HG02870 (cell line): ENCODE measurements around the gene COMT.

Experiments used
- ATAC-seq: cut with Tn5 transposase; IDR thresholded peaks from one replicate; pipeline ENCODE4 v1.9.1; 2021; ENCODE audit warnings: mild to moderate bottlenecking, moderate library complexity; ENCODE audit not compliant: unreplicated experiment

Gene COMT

DNA sequence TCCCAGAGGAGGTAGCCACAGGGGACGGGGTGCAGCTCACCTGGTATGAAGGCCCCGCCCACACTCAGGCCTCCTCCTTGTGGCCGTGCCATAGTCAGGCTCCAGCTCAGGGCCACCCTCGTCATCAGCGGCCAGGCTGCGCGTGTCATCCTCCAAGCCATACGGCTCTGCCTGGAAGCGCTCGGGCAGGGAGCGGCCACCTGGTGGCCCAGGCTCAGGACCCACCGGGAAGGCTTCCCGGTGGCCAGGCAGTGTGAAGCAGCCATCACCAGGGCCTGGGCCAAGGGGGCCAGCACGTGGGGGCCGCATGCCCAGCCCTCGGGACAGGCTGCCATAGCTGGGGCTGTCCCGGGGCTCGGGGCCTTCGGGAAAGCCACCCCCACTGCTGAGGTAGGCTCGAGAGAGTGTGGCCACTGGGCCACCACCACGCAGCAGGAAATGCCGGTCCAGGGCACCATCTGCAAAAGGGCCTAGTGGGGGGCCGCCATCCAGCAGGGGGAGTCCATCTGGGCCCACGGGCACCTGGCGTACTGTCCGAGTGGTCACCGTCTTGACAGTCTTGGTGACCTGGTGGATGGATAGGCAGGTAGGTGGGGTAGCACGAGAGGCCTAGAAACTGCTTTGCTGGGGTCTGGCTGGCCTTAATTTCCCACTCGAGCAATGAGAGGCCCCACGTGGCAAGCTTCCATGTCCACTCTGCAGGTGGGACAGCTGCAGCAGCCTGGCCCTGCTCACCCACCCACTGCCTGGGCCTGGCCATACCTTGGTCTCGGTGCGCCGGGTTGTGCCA is 39.8 kb downstream of the COMT start:
- ATAC-seq: no peak

DNA sequence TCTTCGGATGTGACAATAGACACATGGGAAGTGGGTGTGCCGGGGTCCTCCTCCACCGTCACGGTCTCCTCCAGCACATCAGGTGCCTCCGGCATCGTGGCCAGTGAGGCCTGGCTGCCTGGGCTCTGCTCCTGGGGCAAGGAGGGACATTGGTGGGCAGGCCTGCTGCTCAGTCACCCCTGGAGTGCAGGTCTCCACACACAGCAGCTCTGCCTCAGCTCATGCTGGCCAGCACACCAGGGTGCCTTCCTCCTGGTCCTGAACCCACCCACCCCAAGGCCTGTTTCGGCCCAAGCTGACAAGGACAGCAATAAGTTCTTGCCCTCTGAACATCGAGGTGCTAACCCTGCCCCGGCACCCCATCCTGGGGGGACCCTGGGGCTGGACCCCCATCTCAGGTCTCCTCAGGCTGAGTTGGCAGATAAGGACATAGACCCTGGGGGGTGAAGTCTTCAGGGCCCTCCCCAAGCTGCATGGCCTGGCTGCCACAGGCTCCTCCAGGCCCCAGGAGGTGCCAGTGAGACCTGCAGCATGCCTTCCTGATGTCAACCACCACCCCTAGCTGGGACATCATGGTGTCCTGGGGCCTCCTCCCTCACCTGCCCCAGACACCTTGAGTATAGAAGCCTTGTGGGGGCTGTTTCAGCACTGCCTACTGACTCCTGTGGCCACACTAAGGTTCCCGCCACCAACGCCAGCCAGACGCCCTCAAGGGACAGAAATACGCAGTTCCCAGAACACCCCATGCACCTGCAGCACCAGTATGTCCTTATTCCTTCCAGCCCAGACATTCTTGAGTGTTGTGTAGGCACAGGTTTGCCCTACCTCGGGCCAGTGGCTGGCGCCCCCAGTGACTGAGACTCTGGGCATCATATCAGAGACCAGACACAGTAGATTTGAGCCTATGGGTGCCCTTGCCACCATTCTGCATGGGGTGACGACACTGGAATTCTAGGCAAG is 40.7 kb downstream of the COMT start:
- ATAC-seq: no peak

DNA sequence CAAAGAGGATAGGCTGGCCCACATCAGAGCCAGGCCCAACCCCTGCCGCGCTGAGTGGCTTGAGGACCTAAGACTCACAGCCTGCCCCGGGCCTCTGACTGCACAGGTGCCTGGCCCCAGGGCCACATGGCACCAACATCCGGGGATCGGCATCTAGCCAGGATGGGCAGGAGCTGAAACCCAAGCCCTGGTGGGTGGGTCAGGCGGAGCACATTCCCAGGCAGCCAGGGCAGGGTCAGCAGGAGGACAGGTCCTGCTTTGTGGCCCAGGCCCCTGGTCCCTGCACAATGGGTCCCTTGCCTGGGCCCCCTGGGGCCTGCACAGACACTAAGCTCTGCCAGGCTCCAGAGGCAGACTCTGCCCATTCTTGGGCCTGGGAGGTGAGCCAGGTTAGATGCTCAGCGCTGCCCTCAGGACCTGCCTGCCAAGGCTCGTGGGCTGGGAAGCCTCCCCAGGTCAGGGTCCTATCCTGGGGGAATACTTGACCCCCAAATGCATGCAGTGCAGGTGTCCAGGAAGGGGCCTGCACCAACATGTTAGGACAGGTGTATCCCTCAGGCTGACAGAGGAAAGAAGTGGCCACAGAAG is 41.5 kb downstream of the COMT start:
- ATAC-seq: no peak

DNA sequence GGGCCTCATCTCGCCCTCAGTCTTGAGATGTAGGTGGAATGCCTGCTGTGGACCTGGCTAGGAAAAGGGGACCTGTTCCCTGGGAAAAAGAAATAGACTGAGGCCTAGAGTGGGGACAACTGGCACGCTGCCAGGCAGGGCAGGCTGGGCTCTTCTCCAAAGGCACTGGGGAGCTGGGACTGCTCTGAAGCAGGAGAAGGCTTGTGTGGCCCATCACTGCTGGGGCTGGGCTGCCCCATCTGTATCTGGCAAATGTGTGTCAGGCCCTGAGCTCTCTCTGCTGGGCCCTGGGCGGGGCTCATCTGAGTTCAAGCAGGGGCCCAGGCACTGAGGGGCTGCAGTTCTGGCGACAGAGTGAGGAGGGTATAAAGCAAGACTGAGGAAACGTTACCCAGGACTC is 42.2 kb downstream of the COMT start:
- no peak for ATAC-seq

DNA sequence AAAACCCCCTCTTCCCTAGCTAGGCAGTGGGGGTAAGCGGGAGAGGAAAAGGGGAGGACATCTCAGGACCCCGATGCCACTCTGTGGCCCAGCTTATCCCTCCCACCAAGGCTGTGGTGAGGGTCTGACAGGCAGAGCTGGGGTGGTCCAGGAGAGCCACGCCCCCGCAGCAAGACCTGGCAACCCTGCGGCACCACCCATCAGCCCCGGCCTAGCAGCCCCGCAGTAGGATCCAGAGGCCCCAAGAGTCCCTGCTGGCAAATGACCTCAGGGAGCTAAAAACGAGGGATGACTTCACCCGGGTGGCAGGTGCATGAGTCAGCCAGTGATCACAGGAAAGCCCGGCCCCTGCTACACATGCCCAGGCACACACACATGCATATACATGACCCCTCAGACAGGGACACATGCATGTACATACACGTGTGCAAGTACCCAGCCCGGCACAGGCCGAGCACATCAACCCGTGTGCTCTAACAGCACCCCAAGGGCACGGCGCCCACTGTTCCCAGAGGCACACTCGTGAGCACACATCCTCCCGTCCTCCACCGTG is 42.7 kb downstream of the COMT start:
- ATAC-seq: no peak

DNA sequence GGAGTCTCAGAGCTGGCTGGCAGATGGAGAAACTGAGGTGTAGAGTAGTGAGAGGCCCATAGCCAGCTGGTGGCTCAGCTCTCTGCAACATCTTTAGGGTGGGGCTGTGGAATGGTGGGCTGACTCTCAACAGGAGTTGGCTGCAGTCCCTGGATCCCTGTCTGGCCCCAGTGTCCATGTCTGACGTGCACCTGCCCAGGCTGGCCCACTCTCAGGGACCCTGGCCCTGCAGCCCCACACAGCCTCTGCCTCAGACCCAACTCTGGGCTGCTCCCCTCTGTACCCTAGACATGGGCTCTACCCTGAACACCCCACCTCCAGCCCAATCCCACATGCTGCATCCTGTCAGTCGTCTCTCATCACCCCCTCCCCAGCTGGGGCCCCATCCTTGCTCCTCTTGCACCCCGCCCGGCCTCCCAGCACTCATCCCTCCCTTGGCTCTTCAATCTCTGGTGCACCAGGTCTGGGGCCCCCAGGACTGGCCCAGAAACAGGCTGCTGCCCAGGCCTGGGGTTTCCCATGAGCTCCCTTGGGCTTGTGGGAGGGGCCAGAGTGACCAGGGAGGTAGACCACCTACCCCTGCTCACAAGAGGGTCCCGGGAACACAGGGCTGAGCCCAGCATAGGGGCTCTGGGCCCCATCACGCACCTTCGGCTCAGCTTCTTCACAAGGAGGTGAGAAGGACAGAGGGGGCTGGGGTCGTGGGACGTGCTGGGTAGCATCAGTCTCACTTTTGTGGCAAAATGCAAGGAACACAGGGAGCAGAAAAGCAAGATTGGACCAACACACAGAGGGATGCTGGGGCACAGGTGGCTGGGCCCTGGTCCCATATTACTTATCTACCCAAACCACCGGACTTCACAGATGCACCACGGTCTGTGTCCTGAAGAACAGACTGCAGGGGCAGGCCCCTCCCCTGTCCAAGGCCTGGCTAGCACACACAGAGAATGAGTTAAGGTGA is 43.6 kb downstream of the COMT start:
- no peak for ATAC-seq

DNA sequence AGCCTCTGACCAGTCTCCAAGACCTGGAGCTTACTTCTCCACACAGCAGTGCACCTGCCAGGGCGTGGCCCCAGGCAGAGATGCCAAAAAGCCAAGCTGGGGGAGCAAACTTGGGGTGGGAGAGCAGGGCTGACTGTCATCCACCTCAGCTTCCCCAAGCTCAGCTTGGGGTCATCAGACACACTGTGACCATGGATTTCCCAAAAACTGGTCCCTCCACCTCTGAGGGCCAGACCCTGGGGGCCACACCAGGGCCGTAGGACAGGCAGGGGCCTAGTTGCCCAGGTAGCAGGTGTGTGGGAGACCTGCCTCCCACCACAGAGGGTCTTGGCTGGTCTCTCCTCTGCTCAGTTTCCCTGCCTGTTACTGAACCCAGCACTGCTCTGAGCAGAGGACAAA is 44.4 kb downstream of the COMT start:
- no peak for ATAC-seq

DNA sequence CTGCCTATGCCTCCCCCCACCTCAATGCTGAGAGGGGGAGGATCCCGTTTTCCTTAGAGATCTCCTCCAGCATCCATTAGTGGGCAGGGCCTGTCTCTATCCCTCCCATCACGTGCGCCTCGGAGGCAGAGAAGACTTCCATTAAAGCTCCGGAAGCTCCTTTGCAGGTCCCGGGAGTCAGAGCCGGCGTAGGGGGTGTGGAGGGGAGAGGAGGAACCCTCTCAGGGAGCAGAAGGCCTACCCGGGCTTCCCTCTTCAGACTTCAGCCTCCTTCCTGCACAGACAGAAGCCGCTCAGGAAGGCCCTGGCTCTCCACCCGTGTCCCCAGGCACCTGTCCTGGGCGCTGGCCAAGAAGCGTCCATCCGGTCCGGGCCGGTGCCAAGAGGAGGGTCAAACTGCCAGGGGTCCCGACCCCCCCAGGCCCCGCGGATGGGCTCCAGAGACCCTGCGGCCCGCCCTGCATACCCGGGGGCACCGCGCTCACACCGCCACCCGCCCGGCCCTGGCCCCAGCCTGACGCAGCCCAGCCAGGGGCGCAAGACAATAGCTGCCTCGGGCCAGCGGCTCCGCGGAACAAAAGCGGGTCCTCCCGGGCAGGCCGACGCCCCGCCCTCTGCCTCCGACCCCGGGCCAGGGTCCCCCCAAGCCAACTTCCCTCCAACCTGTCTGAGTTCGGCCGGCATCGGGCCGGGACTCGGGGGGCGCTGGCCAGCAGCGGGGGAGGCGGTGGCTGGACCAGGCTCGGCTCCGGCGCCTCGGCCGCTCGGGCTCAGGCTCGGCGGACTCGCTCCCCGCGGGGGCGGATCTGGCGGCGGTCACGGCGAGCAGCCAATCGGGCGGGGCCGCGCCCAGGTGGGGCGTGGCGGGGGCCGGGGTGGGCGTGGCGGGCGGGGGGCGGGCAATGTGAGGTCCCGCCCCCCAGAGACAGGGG is 45.1 kb downstream of the COMT start:
- peak; percentile 42 for ATAC-seq

DNA sequence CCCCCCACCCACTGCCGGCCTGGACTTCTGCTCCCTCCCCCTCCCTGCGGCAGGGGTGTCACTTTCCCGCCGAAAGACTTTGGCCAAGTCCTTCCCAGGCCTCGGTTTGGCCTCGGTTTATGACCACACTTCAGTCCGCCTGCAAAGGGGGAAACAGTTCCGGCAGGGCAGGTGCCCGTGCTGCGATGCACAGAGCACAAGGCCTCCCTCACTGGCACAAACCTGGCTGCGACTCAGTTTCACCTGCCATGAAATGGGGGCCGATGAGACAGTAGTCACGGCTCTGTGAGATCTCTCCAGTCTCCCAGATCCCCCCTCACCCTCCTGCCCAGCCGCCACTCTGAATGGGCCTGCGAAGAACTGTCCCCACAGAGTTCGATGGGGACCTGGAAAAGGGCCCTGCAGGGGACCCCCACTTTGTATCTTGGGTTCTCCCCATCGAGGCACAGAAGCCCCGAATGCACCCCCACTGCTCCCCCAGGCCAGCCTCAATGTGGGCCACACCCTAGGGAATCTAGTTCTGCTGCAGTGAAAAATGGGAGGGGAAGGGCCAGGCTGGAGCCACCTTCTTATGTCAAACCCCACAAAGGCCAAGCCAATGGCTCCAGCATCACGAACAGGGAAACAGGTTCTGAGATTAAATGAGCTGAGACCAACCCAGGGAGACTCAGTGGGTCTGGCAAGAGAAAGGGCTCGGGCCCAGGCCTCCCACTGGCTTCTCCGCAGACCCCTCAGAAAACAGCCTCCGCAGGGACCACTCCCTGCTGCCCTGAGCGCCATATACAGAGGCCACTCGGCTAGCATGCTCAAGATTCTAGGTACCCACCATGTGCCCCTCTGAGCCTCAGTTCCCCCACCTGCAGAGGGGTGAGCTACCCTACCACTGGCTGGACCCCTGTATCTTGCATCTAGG is 46.1 kb downstream of the COMT start:
- no peak for ATAC-seq

DNA sequence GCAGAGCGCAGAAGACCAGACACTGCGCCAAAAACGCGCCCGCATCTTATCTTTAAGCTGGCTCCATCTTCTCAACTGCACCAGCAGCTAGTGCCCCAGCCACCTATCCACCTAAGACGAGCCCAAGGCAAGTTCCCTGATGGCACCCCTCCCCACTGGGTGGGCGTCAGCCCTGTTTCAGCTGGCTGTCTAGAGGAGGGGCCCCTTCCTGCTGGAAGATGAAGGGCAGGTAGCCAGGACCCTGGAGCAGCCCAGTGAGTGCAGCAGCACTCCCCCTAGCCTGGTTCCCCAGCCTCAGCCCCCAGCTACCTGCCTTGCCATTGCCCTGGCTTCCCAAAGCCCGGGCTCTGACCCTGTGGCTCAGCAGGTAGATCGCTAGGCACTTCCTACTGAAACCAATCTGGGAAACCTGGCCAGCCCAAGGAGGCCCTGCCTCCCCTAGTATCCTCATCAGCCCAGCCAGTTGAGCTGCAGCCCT is 46.8 kb downstream of the COMT start:
- ATAC-seq: no peak

DNA sequence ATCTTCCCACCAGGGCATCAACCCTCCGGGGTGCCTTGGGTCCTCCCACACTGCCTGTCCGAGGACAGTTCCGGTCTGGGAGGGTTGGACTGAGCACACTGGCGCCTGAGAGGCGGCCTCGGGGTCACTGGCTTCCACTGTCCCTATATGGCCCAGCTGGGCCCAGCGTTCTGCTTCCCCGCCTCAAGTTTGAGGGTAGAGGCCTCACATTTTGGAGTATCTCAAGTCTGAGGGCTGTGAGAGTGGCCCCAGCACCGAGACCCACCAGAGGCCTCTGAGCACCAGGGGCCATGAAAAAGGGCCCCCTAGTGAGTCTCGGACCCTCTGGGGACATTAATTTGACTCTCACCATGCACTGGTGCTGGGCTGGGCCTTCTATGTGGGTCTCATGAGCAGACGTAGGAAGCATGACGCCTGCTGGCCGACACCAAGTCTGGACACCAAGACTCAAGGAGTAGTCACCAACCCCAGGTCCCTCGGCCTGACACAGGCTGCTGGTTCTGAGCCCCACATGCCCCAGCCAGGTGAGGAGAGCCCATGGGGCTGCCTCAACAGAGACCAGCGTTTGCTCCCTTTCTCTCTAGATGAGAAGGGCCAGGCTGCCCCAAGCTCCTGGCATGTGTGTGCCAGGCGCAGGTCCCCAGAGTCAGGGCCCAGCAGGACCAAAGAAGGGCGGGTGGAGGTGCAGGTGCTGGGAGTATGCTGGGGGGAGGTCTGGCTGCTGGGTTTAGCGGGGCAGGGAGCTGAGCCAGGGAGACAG is 47.6 kb downstream of the COMT start:
- no peak for ATAC-seq

DNA sequence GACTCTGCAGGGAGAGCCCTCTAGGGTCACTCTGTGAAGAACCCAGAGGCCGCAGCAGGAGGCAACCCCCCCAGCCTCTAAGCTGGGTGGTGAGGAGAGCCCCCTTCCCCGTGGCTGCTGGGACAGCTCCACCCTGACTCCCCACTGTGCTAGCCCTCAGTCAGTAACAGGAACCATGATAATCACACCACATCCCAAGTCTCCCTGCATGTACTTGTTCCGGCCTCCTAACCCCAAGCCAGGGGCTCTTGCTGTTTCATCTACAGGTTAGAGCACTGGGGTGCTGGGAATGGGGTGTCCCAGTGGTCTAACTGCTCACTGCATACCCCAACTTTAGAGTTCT is 48.1 kb downstream of the COMT start:
- ATAC-seq: no peak

DNA sequence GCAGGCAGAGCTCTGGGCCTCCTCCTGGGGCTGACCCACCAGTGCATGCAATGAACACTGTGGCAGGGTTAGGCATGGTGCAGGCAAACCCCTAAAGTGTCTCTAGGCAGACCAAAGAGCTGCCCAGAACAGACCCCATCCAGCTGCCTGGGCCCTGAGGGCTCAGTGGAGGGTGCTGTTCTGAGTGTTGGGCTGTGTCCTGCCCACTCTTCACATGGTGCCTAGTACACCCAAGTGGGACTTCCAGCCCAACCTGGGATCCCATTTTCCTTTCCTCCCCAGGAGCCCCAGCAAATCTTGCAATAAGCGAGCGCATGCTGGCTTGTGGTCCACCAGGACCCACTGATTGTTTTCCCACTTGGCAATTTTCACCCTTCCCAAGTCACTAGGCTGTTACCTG is 48.6 kb downstream of the COMT start:
- ATAC-seq: no peak

DNA sequence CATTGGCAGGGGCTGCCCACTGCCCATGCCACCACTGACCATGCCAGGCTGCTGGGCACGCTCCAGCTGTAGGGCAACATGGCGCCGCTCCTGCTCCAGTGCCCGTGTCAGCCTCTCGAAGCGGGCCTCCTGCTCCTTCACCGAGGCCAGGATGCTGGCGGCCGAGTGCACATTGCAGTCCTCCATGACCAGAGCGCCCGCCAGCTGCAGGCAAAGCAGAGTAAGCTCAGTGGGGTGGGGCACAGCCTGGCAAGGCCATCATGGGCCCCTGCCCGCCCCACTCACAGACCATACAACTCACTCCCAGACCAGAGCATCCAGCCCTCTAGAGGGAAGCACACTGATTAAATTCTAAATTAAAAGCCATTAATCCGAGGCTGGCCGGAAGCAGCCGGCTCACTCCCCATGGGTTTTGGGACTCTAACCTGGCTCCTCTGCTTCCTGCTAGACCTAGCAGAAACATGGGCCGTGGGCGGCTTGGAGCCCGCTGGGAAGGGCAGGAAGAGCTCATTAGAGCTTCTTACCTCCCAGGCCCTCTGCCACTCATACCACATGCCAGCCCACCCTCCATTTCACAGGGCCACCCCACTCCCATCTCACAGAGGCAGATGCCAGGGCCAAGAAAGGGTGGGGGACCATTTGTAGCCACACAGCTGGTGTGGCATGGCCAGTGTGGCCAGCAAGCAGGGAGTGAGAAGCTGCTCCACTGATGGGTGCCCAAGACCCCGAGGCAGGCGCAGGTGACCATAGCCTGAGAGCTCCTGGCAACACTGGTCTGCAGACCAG is 49.2 kb downstream of the COMT start:
- ATAC-seq: no peak

DNA sequence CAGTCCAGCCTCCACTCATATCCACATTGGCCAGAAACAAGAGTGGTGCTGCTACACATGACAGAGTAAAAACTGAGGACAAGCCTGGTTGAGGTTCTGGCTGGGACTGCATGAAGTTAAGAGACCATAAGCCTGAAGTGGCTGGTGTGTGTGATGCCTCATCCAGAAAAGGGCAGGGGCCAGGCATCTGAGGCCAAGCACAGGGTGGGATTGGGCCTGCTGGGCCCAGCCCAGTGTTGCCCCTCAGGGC is 49.7 kb downstream of the COMT start:
- ATAC-seq: no peak

DNA sequence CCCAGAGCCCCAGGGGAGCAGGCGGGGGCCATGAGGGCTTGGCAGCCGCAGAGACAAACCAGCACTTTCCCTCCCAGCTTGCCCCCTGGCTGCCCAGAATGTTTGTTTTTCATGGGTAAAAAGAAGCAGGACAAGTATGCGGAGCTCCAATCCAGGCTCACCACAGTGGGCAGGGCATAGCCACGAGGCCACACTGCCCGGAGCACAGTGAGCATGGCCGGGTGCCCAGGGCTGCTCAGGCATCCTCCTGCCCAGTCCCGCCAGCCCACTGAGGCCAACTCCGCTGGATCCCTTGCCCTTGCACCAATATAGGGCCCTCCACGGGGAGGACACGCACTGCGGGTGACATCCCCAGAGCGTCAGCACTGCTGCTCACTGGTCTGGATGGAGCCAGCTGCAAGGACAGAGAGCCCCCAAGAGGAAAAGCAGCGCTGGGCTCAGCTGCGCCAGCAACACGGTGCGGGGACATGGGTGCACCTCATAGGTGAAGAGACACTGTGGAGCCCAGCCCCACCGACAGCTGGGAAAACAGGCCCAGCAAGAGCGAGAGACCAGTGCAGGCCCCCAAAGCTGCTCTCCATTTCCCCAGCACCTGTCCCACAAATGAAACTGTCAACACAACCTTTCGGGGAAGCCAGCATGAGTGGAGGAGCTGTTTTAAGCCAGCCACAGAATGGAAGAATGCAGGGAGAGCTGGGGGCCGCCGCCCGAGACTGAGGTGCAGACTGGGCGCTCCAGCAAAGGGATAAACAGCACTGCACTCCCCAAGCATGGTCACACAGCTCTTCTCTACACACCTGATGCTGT is 50.3 kb downstream of the COMT start:
- ATAC-seq: no peak
